ENCODE measurements around the gene GLIS1. TPM values are rescaled to one million over a fixed set of nuclear protein-coding genes. Genes with fewer than 3 reads are reported as not detected.

GLIS1 gene
- total RNA-seq, 4 donors from 2014 or later, result not detected

DNA sequence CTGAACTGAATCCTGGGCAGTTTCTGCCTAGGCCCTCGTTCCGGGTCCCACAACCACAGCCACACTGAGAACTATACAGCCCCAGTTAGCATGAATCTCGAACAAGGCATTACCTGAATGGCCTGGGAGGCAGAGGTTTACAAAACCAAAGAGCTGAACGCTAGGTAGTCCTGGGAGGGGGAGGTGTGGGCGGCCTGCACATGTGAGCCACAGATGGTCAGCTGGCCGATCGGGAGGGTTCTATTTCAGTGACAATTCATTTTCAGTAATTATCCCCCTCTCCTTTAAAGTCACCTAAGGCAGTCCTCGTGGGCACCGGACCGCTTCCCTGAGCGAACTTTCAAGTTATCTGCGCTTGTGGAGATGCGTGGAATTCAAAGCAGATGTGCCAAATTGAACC is 111.9 kb downstream of the GLIS1 start:
- no peak for DNase-seq
- intact Hi-C loops (cut with DNase I; ENCODE audit: low total_unique reads) (no loop called here), in situ Hi-C loops (cut with MboI; ENCODE audit: low sequenced_read_pairs in 4 of 4) (no loop called here)
- Histone ChIP-seq H3K27ac (no peak overlapping the region), H3K4me3 (no peak overlapping the region), H3K9me3 (no peaks in the 10 kb centered on the region), H3K4me1 (no peaks in the 10 kb centered on the region), H3K27me3 (no peaks in the 10 kb centered on the region), H3K36me3 (no peaks in the 10 kb centered on the region)
- TF ChIP-seq POLR2A (IDR thresholded peaks at IDR 0.05) (no peak), CTCF (IDR thresholded peaks at IDR 0.05 in 4 of 5, conservative IDR thresholded peaks at IDR 0.05 in 1 of 5) (no peak)
- no peak for ATAC-seq

GRCh38 chr1:53626616-53627015 is 112.3 kb downstream of the GLIS1 start:
- intact Hi-C loops (cut with DNase I; ENCODE audit: low total_unique reads), result no loop called here
- in situ Hi-C loops (cut with MboI; ENCODE audit: low sequenced_read_pairs in 4 of 4), result no loop called here
- no peaks in the 10 kb centered on the region for H3K27me3 ChIP-seq
- H3K4me1 ChIP-seq, result no peaks in the 10 kb centered on the region
- no peak overlapping the region for H3K4me3 ChIP-seq
- no peak for DNase-seq
- no peak for ATAC-seq
- no peak overlapping the region for H3K27ac ChIP-seq
- H3K36me3 ChIP-seq, result no peaks in the 10 kb centered on the region
- no peaks in the 10 kb centered on the region for H3K9me3 ChIP-seq
- TF ChIP-seq CTCF (IDR thresholded peaks at IDR 0.05 in 4 of 5, conservative IDR thresholded peaks at IDR 0.05 in 1 of 5), result no peak
- no peak for TF ChIP-seq POLR2A (IDR thresholded peaks at IDR 0.05)

- no peak overlapping the region for H3K4me3 ChIP-seq
- no peaks in the 10 kb centered on the region for H3K27me3 ChIP-seq
- ATAC-seq, result no peak
- in situ Hi-C loops (cut with MboI; ENCODE audit: low sequenced_read_pairs in 4 of 4), result no loop called here
- no peaks in the 10 kb centered on the region for H3K4me1 ChIP-seq
- no peaks in the 10 kb centered on the region for H3K9me3 ChIP-seq
- no peak for TF ChIP-seq CTCF (IDR thresholded peaks at IDR 0.05 in 4 of 5, conservative IDR thresholded peaks at IDR 0.05 in 1 of 5)
- no peak for TF ChIP-seq POLR2A (IDR thresholded peaks at IDR 0.05)
- H3K27ac ChIP-seq, result no peak overlapping the region
- intact Hi-C loops (cut with DNase I; ENCODE audit: low total_unique reads), result no loop called here
- no peak for DNase-seq
- H3K36me3 ChIP-seq, result no peaks in the 10 kb centered on the region
Observed at GRCh38 chr1:53625766-53626520, 113.0 kb downstream of the GLIS1 start.

GRCh38 chr1:53625049-53625448 is 113.9 kb downstream of the GLIS1 start:
- DNase-seq, result peak in 1 of 2 donors; percentile 24
- TF ChIP-seq CTCF (IDR thresholded peaks at IDR 0.05 in 4 of 5, conservative IDR thresholded peaks at IDR 0.05 in 1 of 5) (no peak), POLR2A (IDR thresholded peaks at IDR 0.05) (no peak)

GRCh38 chr1:53622531-53622930 is 116.4 kb downstream of the GLIS1 start:
- DNase-seq, result no peak
- Histone ChIP-seq H3K9me3 (no peaks in the 10 kb centered on the region), H3K36me3 (no peaks in the 10 kb centered on the region), H3K4me3 (no peak overlapping the region), H3K4me1 (no peaks in the 10 kb centered on the region), H3K27me3 (no peaks in the 10 kb centered on the region), H3K27ac (no peak overlapping the region)
- in situ Hi-C loops (cut with MboI; ENCODE audit: low sequenced_read_pairs in 4 of 4), result no loop called here
- intact Hi-C loops (cut with DNase I; ENCODE audit: low total_unique reads), result no loop called here
- TF ChIP-seq POLR2A (IDR thresholded peaks at IDR 0.05) (no peak), CTCF (IDR thresholded peaks at IDR 0.05 in 4 of 5, conservative IDR thresholded peaks at IDR 0.05 in 1 of 5) (no peak)
- no peak for ATAC-seq

More at GRCh38 chr1:53625049-53625448, 113.9 kb downstream of the GLIS1 start:
- Histone ChIP-seq H3K4me1 (no peaks in the 10 kb centered on the region), H3K27me3 (no peaks in the 10 kb centered on the region), H3K4me3 (no peak overlapping the region), H3K9me3 (no peaks in the 10 kb centered on the region), H3K36me3 (no peaks in the 10 kb centered on the region), H3K27ac (no peak overlapping the region)
- intact Hi-C loops (cut with DNase I; ENCODE audit: low total_unique reads), result no loop called here
- peak; percentile 42 to 49 for ATAC-seq
- in situ Hi-C loops (cut with MboI; ENCODE audit: low sequenced_read_pairs in 4 of 4), result no loop called here
